NCI-H2029 treated with DMSO at 0.1 percent for 48 hours (cell line): ENCODE data around the gene CTNNA1.
"Not testable (repeated sequence)": the region's sequence is repeated elsewhere in the genome, so short reads cannot be mapped to it uniquely, and the experiment has no call there.

Experiments used
- DNase-seq: peaks from one replicate; lab custom pipeline; 2025; lab: John Stamatoyannopoulos, UW

CTNNA1 gene

GRCh38 chr5:138760448-138761110 is 7.4 kb downstream of the CTNNA1 start:
- DNase-seq: no peak

GRCh38 chr5:138761115-138761514 is 7.9 kb downstream of the CTNNA1 start:
- DNase-seq: not testable (repeated sequence)

GRCh38 chr5:138761670-138762069 is 8.4 kb downstream of the CTNNA1 start:
- DNase-seq: not testable (repeated sequence)

GRCh38 chr5:138762110-138762509 is 8.9 kb downstream of the CTNNA1 start:
- no peak for DNase-seq

GRCh38 chr5:138763037-138763778 is 10.0 kb downstream of the CTNNA1 start:
- no peak for DNase-seq

- DNase-seq: no peak
Measured at GRCh38 chr5:138770291-138770690, 17.1 kb downstream of the CTNNA1 start.

GRCh38 chr5:138770977-138771376 is 17.8 kb downstream of the CTNNA1 start:
- peak; percentile 69 for DNase-seq

GRCh38 chr5:138772986-138773594 is 19.9 kb downstream of the CTNNA1 start:
- DNase-seq: no peak

- DNase-seq: not testable (repeated sequence)
Measured at GRCh38 chr5:138773624-138774023, 20.4 kb downstream of the CTNNA1 start.

- DNase-seq: no peak
Measured at GRCh38 chr5:138775034-138775433, 21.8 kb downstream of the CTNNA1 start.

GRCh38 chr5:138778234-138778633 is 25.0 kb downstream of the CTNNA1 start:
- DNase-seq: no peak

- DNase-seq: no peak
Measured at GRCh38 chr5:138783976-138784375, 30.8 kb downstream of the CTNNA1 start.

- DNase-seq: no peak
Measured at GRCh38 chr5:138784590-138784989, 31.4 kb downstream of the CTNNA1 start.

GRCh38 chr5:138789771-138790242 is 36.6 kb downstream of the CTNNA1 start:
- DNase-seq: peak; percentile 13

- DNase-seq: no peak
Measured at GRCh38 chr5:138790684-138791083, 37.5 kb downstream of the CTNNA1 start.

GRCh38 chr5:138792195-138792790 is 39.1 kb downstream of the CTNNA1 start:
- no peak for DNase-seq

GRCh38 chr5:138793575-138793974 is 40.4 kb downstream of the CTNNA1 start:
- DNase-seq: no peak

- DNase-seq: no peak
Measured at GRCh38 chr5:138803285-138803684, 50.1 kb downstream of the CTNNA1 start.

GRCh38 chr5:138803935-138804334 is 50.7 kb downstream of the CTNNA1 start:
- no peak for DNase-seq

GRCh38 chr5:138805096-138805495 is 51.9 kb downstream of the CTNNA1 start:
- DNase-seq: no peak

- DNase-seq: no peak
Measured at GRCh38 chr5:138807182-138807581, 54.0 kb downstream of the CTNNA1 start.

- no peak for DNase-seq
Measured at GRCh38 chr5:138809391-138809790, 56.2 kb downstream of the CTNNA1 start.

- DNase-seq: not testable (repeated sequence)
Measured at GRCh38 chr5:138810861-138811260, 57.6 kb downstream of the CTNNA1 start.
